Activated T-cell treated with anti-CD3 and anti-CD28 coated beads, Interleukin-2, amount 50 U/mL, for 48 hours (primary cell): Measurements from ENCODE around the gene VTI1A.
"Not testable (repeated sequence)": the region's sequence is repeated elsewhere in the genome, so short reads cannot be mapped to it uniquely, and the experiment has no call there.

Experiments
- DNase-seq, 2 experiments: peaks; one replicate each; pipeline ENCODE4 v3.0.0-alpha.2; 2020

VTI1A gene

GRCh38 chr10:112844681-112845544 lies 397.9 kb downstream of the VTI1A start:
- no peak for DNase-seq

DNA sequence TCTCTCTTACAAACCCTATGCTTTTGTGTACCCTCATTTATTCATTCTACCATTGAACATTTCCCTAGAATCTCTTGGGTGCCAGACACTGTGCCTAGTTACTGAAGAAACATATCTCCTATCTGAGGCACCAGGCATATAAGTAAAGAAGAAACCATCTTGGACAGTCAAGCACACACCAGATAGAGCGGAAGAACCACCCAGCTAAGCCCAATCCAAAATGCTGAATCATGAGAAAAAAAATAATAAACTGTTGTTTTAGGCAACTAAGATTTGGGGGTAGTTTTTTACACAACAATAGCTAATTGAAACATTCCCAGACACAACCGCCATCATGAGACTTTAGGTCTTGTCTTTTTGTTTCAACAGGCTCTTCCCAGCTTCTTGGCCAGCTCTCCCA lies 400.8 kb downstream of the VTI1A start:
- DNase-seq: no peak

DNA sequence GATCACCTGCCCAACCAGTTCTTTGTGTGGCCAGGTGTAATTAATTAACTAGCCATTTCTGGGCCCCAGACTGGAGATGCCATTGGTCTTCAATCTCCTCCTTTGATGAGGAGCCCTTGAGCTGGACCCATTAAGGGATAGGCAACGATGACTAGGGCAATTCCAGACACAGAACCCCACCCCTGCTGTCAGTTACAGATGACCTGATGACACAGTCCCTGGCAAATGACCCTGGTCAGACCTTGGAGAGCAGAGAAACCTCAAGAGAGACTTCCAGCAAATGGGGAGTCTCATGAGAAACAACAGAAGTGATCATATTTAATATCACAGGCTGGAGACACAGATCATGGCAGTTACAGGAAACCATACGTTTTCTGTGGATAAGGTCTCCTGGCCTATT lies 401.2 kb downstream of the VTI1A start:
- DNase-seq: no peak

GRCh38 chr10:112848868-112849430 lies 401.9 kb downstream of the VTI1A start:
- no peak for DNase-seq

GRCh38 chr10:112849546-112849945 lies 402.5 kb downstream of the VTI1A start:
- DNase-seq: no peak

DNA sequence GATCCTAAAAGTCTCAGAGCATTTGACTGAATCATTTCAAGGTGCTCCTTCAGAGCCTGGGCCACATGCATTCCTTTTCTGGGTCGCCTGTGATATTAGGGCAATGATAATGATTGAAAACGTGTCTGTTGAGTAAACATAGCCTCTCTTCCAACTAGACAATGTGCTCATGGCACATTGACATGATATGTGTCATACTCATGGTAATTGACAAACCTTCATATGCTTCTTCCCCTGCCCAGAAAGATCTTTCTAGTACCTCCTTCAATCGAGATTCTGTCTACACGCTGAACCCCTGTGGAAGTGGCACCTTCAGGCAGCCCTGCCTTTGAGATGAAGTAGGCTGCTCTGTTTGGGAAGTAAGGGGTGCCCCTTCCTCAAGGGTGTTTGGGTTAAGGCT lies 404.2 kb downstream of the VTI1A start:
- no peak for DNase-seq

- no peak for DNase-seq
Observed at GRCh38 chr10:112851588-112852211, 404.7 kb downstream of the VTI1A start.

DNA sequence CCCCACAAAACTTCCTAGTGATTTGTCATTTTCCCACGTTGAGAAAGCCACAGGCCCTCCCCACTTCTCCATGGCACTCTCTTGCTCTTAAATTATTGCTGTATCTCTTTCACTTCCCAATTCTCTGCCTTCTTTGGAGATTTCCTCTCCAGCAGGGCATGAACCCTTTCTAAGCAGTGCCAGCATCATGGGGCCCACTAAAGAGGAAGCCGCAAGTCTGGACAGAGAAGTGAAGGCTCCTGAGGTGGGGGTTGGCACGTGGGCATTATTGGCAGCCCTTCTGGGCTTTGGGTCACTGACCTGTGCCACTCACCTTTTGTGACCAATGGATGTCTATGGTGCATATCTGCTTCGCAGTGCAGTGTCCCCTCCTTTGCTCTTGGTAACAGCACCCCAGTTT lies 405.3 kb downstream of the VTI1A start:
- DNase-seq: no peak

- DNase-seq: no peak
Observed at GRCh38 chr10:112855134-112855533, 408.1 kb downstream of the VTI1A start.

DNA sequence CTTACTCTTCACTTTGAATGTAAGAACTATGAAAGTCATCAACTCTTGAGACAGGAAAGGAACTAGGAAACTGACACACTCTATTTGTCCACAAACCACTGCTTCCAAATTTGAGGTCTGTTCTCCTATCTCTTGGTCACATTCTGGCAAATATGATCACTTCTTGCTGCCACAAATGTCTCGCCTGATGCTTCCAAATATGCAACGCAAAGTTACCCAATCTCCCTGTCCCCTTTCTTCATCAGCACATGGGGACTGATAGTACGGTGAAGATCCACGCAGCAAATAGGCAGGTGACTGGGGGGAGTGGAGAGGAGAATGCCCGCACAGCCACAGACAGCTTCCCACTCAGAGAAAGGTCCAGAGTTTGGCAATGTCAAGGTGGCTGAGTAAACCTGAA lies 410.5 kb downstream of the VTI1A start:
- DNase-seq: no peak

GRCh38 chr10:112858986-112859651 lies 412.1 kb downstream of the VTI1A start:
- DNase-seq: no peak

DNA sequence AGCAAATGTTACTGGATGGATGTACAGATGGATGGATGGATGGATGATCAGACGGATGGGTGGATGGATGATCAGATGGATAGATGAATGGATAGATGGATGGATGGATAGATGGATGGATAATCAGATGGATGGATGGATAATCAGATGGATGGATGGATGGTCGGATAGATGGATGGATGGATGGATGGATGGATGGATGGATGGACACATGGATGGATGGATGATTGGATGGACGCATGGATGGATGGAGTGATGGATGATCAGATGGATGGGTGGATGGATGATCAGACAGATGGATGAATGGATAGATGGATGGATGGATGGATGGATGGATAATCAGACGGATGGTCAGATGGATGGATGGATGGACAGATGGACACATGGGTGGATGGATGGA lies 412.8 kb downstream of the VTI1A start:
- DNase-seq: no peak

DNA sequence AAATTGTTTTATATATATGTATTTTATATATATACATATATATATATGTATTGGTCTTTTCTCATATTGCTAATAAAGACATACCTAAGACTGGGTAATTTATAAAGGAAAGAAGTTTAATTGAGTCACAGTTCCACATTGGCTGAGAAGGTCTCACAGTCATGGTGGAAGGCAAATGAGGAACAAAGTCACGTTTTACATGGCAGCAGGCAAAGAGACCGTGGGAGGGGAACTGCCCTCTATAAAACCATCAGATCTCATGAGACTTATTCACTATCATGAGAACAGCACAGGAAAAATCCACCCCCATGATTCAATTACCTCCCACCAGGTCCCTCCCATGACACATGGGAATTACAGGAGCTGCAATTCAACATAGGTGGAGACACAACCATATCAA lies 416.4 kb downstream of the VTI1A start:
- DNase-seq: not testable (repeated sequence)
